OCI-M2 (cell line): ENCODE measurements around the gene DNASE1L2.

Source experiments
- DNase-seq: peaks from one replicate; lab custom pipeline; 2025; ENCODE audit not compliant: unreplicated experiment; lab: John Stamatoyannopoulos, UW

The DNASE1L2 gene

GRCh38 chr16:2236337-2237101 is at the start of gene DNASE1L2:
DNASE1L2 (plus strand) TSS chr16:2236444; CDS start chr16:2236817, 373 bp downstream.
- DNase-seq = no peak

- no peak for DNase-seq
Measured at GRCh38 chr16:2186505-2186904, 49.7 kb upstream of the DNASE1L2 start.

GRCh38 chr16:2187212-2187611 is 49.0 kb upstream of the DNASE1L2 start:
- no peak for DNase-seq

- DNase-seq = no peak
Measured at GRCh38 chr16:2188395-2188794, 47.8 kb upstream of the DNASE1L2 start.

- DNase-seq = no peak
Measured at GRCh38 chr16:2189252-2189893, 46.9 kb upstream of the DNASE1L2 start.

- no peak for DNase-seq
Measured at GRCh38 chr16:2190002-2190658, 46.1 kb upstream of the DNASE1L2 start.

GRCh38 chr16:2190659-2191445 is 45.4 kb upstream of the DNASE1L2 start:
- no peak for DNase-seq

- no peak for DNase-seq
Measured at GRCh38 chr16:2191446-2191706, 44.9 kb upstream of the DNASE1L2 start.

GRCh38 chr16:2194166-2194834 is 41.9 kb upstream of the DNASE1L2 start:
- no peak for DNase-seq

- no peak for DNase-seq
Measured at GRCh38 chr16:2194852-2195321, 41.4 kb upstream of the DNASE1L2 start.

- no peak for DNase-seq
Measured at GRCh38 chr16:2195322-2196161, 40.7 kb upstream of the DNASE1L2 start.

- no peak for DNase-seq
Measured at GRCh38 chr16:2196162-2196980, 39.9 kb upstream of the DNASE1L2 start, which contains the start of gene CASKIN1. CASKIN1 (minus strand) TSS chr16:2196605; CDS start chr16:2196432, 173 bp downstream.

GRCh38 chr16:2196981-2197511 is 39.2 kb upstream of the DNASE1L2 start:
- DNase-seq = no peak

- DNase-seq = no peak
Measured at GRCh38 chr16:2197765-2198164, 38.5 kb upstream of the DNASE1L2 start.

GRCh38 chr16:2198283-2198682 is 38.0 kb upstream of the DNASE1L2 start:
- DNase-seq = no peak

GRCh38 chr16:2199095-2199494 is 37.1 kb upstream of the DNASE1L2 start:
- DNase-seq = no peak

- DNase-seq = no peak
Measured at GRCh38 chr16:2199621-2200139, 36.6 kb upstream of the DNASE1L2 start.

- no peak for DNase-seq
Measured at GRCh38 chr16:2200313-2200712, 35.9 kb upstream of the DNASE1L2 start.
